SU-DHL-6 (cell line): ENCODE data around the gene DRAM1.

Experiments
- H2AFZ ChIP-seq: fragments of 200-600 bp; sonication (generic); 2 replicates; pipeline ENCODE4 v1.6.1; 2014; ENCODE audit warnings: low read depth, mild to moderate bottlenecking, moderate library complexity, mixed read lengths, antibody characterized with exemption, low read length; ENCODE audit not compliant: severe bottlenecking
- H3F3A ChIP-seq: fragments of 200-600 bp; shearing (Covaris generic); 2 replicates; pipeline ENCODE4 v1.6.0; 2016; ENCODE audit warnings: antibody characterized with exemption, mild to moderate bottlenecking; ENCODE audit not compliant: insufficient read depth
- H3K27ac ChIP-seq: fragments of 200-600 bp; sonication (generic); 2 replicates; pipeline ENCODE4 v1.5.1; 2016; ENCODE audit warnings: low read depth, mild to moderate bottlenecking, low read length, moderate library complexity, mixed read lengths
- H3K27me3 ChIP-seq: fragments of 200-600 bp; sonication (generic), shearing (Covaris generic); 2 replicates; pipeline ENCODE4 v1.6.0; 2014; ENCODE audit warnings: mild to moderate bottlenecking, low read length
- H3K36me3 ChIP-seq: fragments of 200-600 bp; sonication (generic); 2 replicates; pipeline ENCODE4 v1.6.1; 2014; ENCODE audit warnings: mild to moderate bottlenecking, low read length, mixed read lengths
- H3K4me2 ChIP-seq: fragments of 300-600, 200-600 bp; shearing (Covaris generic), sonication (generic); 2 replicates; pipeline ENCODE4 v1.6.0; 2014; ENCODE audit warnings: low read length, low read depth, mild to moderate bottlenecking; ENCODE audit not compliant: poor library complexity, severe bottlenecking
- H3K4me3 ChIP-seq: fragments of 200-600 bp; sonication (generic); 2 replicates; pipeline ENCODE4 v1.5.1; 2014; ENCODE audit warnings: antibody characterized with exemption, low read length, mild to moderate bottlenecking, mixed read lengths; ENCODE audit not compliant: insufficient read depth, poor library complexity, severe bottlenecking
- H3K79me2 ChIP-seq: fragments of 200-600 bp; sonication (generic); 2 replicates; pipeline ENCODE4 v1.6.1; 2014; ENCODE audit warnings: mild to moderate bottlenecking, low read length, moderate library complexity; ENCODE audit not compliant: insufficient read depth
- H3K9ac ChIP-seq: fragments of 200-600 bp; sonication (generic); 2 replicates; pipeline ENCODE4 v1.7.0; 2014; ENCODE audit warnings: mild to moderate bottlenecking, low read length
- H3K9me2 ChIP-seq: fragments of 200-600 bp; sonication (generic); replicated peaks from 2 replicates; pipeline ENCODE4 v1.6.1; 2014; ENCODE audit warnings: low read length; ENCODE audit not compliant: insufficient read depth
- H3K9me3 ChIP-seq: fragments of 200-600 bp; sonication (generic); 2 replicates; pipeline ENCODE4 v1.6.1; 2014; ENCODE audit warnings: low read length, mixed read lengths; ENCODE audit not compliant: insufficient read depth
- H4K20me1 ChIP-seq: fragments of 200-600 bp; sonication (generic); 2 replicates; pipeline ENCODE4 v1.6.1; 2014; ENCODE audit warnings: low read depth, mild to moderate bottlenecking, antibody characterized with exemption, low read length, moderate library complexity, mixed read lengths
- CTCF ChIP-seq: fragments of 200-600 bp; sonication (generic); IDR thresholded peaks from one replicate; pipeline ENCODE4 v1.5.1; 2017; ENCODE audit warnings: antibody characterized with exemption, mild to moderate bottlenecking, low read length, moderate library complexity; ENCODE audit not compliant: insufficient read depth, poor library complexity, severe bottlenecking
- EZH2phosphoT487 ChIP-seq: fragments of 200-600 bp; sonication (generic), shearing (Covaris generic); conservative IDR thresholded peaks from 2 replicates; pipeline ENCODE4 v1.6.1; 2018; ENCODE audit warnings: mild to moderate bottlenecking, antibody characterized with exemption, low read length, moderate library complexity, mixed read lengths

Gene DRAM1

GRCh38 chr12:101933866-101934514 is 56.6 kb downstream of the DRAM1 start:
- no peak for TF ChIP-seq EZH2phosphoT487
- TF ChIP-seq CTCF: no peak
- H3K36me3 ChIP-seq: no peaks in the 10 kb centered on the region
- H3K9me3 ChIP-seq: no peaks in the 10 kb centered on the region
- no peak overlapping the region for H3K4me3 ChIP-seq
- H3F3A ChIP-seq: peaks cover 7% of the 10 kb centered on the region; the same call in 1 of the 2 replicates
- no peak overlapping the region for H3K27ac ChIP-seq
- no peak overlapping the region for H2AFZ ChIP-seq
- H3K27me3 ChIP-seq: no peaks in the 10 kb centered on the region
- H3K9me2 ChIP-seq: no peaks in the 10 kb centered on the region
- no peaks in the 10 kb centered on the region for H4K20me1 ChIP-seq
- no peak overlapping the region for H3K4me2 ChIP-seq
- no peak overlapping the region for H3K9ac ChIP-seq
- H3K79me2 ChIP-seq: no peaks in the 10 kb centered on the region

DNA sequence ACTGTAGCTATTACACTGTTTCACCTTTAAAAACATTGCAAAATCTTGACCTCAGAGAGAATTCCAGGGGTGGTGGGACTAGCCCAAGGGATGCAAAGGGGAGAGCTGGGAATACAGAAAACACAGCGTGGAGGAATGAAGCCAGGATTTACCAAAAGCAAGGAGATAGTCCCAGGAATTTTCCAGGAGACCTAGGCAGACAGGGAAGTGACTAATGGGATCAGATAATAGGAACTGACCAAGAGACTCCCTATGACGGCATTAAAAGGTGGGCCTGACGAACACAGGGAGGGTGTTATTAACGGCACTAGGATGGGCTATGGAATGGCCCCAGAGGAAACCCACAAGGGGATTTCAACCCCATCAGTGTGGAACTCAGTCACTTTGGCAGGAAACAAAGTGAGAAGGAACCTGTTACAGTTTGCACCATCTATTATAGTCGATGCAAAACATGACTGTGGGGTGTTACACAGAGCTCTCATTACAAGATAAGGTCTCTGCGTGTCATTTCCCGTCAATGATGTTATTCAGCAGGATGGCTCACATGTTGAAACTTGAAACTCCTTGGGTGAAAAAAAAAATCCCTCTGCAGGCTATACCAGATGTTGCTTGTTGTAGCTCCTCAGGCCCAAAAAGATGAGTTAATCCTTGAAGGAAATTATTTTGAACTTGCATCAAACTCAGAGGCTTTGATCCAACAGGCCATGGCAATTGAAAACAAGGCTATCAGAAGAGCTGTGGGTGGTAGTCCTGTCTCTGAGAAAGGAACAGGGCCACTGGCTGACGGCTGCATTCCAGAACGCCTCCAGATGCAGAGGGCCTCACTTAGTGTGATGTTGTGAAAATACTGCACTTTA is 58.7 kb downstream of the DRAM1 start:
- H3K9ac ChIP-seq: no peak overlapping the region
- H3K9me3 ChIP-seq: no peaks in the 10 kb centered on the region
- no peaks in the 10 kb centered on the region for H3K79me2 ChIP-seq
- H3K9me2 ChIP-seq: no peaks in the 10 kb centered on the region
- no peaks in the 10 kb centered on the region for H3K36me3 ChIP-seq
- no peak overlapping the region for H3K4me3 ChIP-seq
- no peak overlapping the region for H2AFZ ChIP-seq
- no peaks in the 10 kb centered on the region for H4K20me1 ChIP-seq
- no peak overlapping the region for H3K27ac ChIP-seq
- peaks cover 7% of the 10 kb centered on the region; the same call in 1 of the 2 replicates for H3F3A ChIP-seq
- no peaks in the 10 kb centered on the region for H3K27me3 ChIP-seq
- no peak overlapping the region for H3K4me2 ChIP-seq
- TF ChIP-seq EZH2phosphoT487 (no peak), CTCF (no peak)

DNA sequence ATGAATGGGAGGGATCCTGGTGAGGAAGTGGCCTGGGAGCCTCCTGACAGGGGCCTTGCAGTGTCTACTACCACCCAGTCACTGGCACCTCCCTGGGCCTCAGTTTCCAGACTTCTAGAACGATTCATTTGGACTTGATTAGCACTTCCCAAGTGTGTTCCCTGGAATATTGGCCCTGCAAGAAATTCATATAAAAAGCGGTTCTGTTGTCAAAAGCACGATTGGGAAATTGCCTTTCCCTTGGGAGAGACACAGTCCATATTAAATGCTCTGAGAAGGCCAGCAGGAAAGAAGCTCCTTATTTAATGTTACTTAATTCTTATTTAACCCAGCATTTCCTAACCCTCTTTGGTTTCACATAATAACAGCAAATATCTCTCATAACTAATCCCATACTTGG is 61.9 kb downstream of the DRAM1 start:
- Histone ChIP-seq H3K4me2 (no peak overlapping the region), H3K36me3 (no peaks in the 10 kb centered on the region), H3K79me2 (no peaks in the 10 kb centered on the region), H3K9me2 (no peaks in the 10 kb centered on the region), H3K4me3 (no peak overlapping the region), H3F3A (no peaks in the 10 kb centered on the region), H3K27ac (no peak overlapping the region), H4K20me1 (no peaks in the 10 kb centered on the region), H3K9me3 (no peaks in the 10 kb centered on the region), H3K9ac (no peak overlapping the region), H3K27me3 (no peaks in the 10 kb centered on the region), H2AFZ (no peak overlapping the region)
- TF ChIP-seq CTCF: no peak
- no peak for TF ChIP-seq EZH2phosphoT487
